Neural progenitor cell (in vitro differentiated cells): ENCODE measurements around the gene LEMD3. TPM values are rescaled to one million over a fixed set of nuclear protein-coding genes. Genes with fewer than 3 reads are reported as not detected.

Experiments
- DNase-seq: peaks from one replicate; pipeline ENCODE4 v3.0.0-alpha.2; 2016; ENCODE audit warnings: low spot score
- H2AFZ ChIP-seq: fragments of 200-600 bp; sonication (generic); replicated peaks from 2 replicates; pipeline ENCODE4 v1.6.1; 2016; ENCODE audit warnings: antibody characterized with exemption
- H3F3A ChIP-seq: fragments of 200-600 bp; sonication (generic); 2 replicates; pipeline ENCODE4 v1.6.1; 2016; ENCODE audit warnings: antibody characterized with exemption, low read depth
- H3K27ac ChIP-seq: fragments of 200-600 bp; sonication (generic); 2 replicates; pipeline ENCODE4 v1.5.1; 2016; ENCODE audit warnings: mild to moderate bottlenecking
- H3K27me3 ChIP-seq: fragments of 200-600 bp; sonication (generic); 2 replicates; pipeline ENCODE4 v1.6.1; 2016; ENCODE audit warnings: mild to moderate bottlenecking, moderate library complexity
- H3K36me3 ChIP-seq: fragments of 200-600 bp; sonication (generic); 2 replicates; pipeline ENCODE4 v1.5.1; 2016
- H3K4me1 ChIP-seq: fragments of 200-600 bp; sonication (generic); 2 replicates; pipeline ENCODE4 v1.6.1; 2016; ENCODE audit warnings: mixed run types
- H3K4me2 ChIP-seq: fragments of 200-600 bp; sonication (generic); 2 replicates; pipeline ENCODE4 v1.6.1; 2016
- H3K4me3 ChIP-seq: fragments of 200-600 bp; sonication (generic); 2 replicates; pipeline ENCODE4 v1.5.1; 2016
- H3K79me2 ChIP-seq: fragments of 200-600 bp; sonication (generic); 2 replicates; pipeline ENCODE4 v1.6.1; 2016; ENCODE audit warnings: low read depth
- H3K9ac ChIP-seq: fragments of 200-600 bp; sonication (generic); 2 replicates; pipeline ENCODE4 v1.6.1; 2016
- H3K9me3 ChIP-seq: fragments of 200-600 bp; sonication (generic); 2 replicates; pipeline ENCODE4 v1.5.1; 2016; ENCODE audit warnings: low read depth
- H4K20me1 ChIP-seq: fragments of 200-600 bp; sonication (generic); 2 replicates; pipeline ENCODE4 v1.6.1; 2016; ENCODE audit warnings: low read depth
- H3K27ac Mint-ChIP-seq: 3 replicates; pipeline ENCODE4 v1.8.0; 2021; ENCODE audit warnings: mixed read lengths
- H3K27me3 Mint-ChIP-seq: 2 replicates; pipeline ENCODE4 v1.8.0; 2022; ENCODE audit warnings: low read depth, mild to moderate bottlenecking, inconsistent platforms, moderate library complexity, mixed read lengths; ENCODE audit not compliant: insufficient read depth
- H3K36me3 Mint-ChIP-seq: 3 replicates; pipeline ENCODE4 v1.8.0; 2021; ENCODE audit warnings: mixed read lengths
- H3K4me1 Mint-ChIP-seq: 3 replicates; pipeline ENCODE4 v1.8.0; 2021; ENCODE audit warnings: mixed read lengths
- H3K4me3 Mint-ChIP-seq: 3 replicates; pipeline ENCODE4 v1.8.0; 2021; ENCODE audit warnings: mild to moderate bottlenecking, moderate library complexity, mixed read lengths
- H3K9me3 Mint-ChIP-seq: 3 replicates; pipeline ENCODE4 v1.8.0; 2020; ENCODE audit warnings: mixed read lengths
- CTCF ChIP-seq: fragments of 200-600 bp; sonication (generic); IDR thresholded peaks from 2 replicates; pipeline ENCODE4 v1.5.1; 2017; ENCODE audit warnings: antibody characterized with exemption, mild to moderate bottlenecking
- EZH2 ChIP-seq: fragments of 200-600 bp; sonication (generic); IDR thresholded peaks from 2 replicates; pipeline ENCODE4 v1.6.1; 2017; ENCODE audit warnings: antibody characterized with exemption, mild to moderate bottlenecking, moderate library complexity
- EZH2phosphoT487 ChIP-seq: fragments of 200-600 bp; sonication (generic); IDR thresholded peaks from 2 replicates; pipeline ENCODE4 v1.6.1; 2017; ENCODE audit warnings: antibody characterized with exemption
- total RNA-seq: library from RNA; depleted of rRNA; stranded (reverse); fragments of >200 nt; gene quantifications from 2 replicates; pipeline ENCODE4 v1.2.3, GENCODE V29; 2015; ENCODE audit warnings: low replicate concordance

Gene LEMD3
- total RNA-seq, 1 donor from 2014 or later: 11.5 TPM

GRCh38 chr12:65196762-65197567, 27.6 kb downstream of the LEMD3 start:
- no peak for DNase-seq

GRCh38 chr12:65199604-65200003, 30.2 kb downstream of the LEMD3 start:
- no peaks in the 10 kb centered on the region for H3K4me1 Mint-ChIP-seq

More at GRCh38 chr12:65196762-65197567, 27.6 kb downstream of the LEMD3 start:
- Mint-ChIP-seq H3K9me3 (peaks cover 8% of the 10 kb centered on the region), H3K4me3 (no peak overlapping the region), H3K36me3 (peaks cover 51% of the 10 kb centered on the region), H3K4me1 (no peaks in the 10 kb centered on the region), H3K27me3 (no peaks in the 10 kb centered on the region), H3K27ac (no peak overlapping the region)
- Histone ChIP-seq H3K4me3 (no peak overlapping the region), H3K4me1 (peaks cover 12% of the 10 kb centered on the region), H3K36me3 (no peaks in the 10 kb centered on the region), H3K79me2 (peaks cover 33% of the 10 kb centered on the region), H2AFZ (no peak overlapping the region), H3K9me3 (no peaks in the 10 kb centered on the region), H3K27ac (no peak overlapping the region), H3K27me3 (no peaks in the 10 kb centered on the region), H3K4me2 (no peak overlapping the region), H3F3A (no peaks in the 10 kb centered on the region), H4K20me1 (no peaks in the 10 kb centered on the region), H3K9ac (no peak overlapping the region)
- no peak for TF ChIP-seq EZH2phosphoT487
- TF ChIP-seq CTCF: no peak
- no peak for TF ChIP-seq EZH2

GRCh38 chr12:65200007-65200665, 30.8 kb downstream of the LEMD3 start:
- no peak overlapping the region for H3K9ac ChIP-seq
- TF ChIP-seq EZH2 (no peak), CTCF (no peak)

More at GRCh38 chr12:65199604-65200003, 30.2 kb downstream of the LEMD3 start:
- no peak overlapping the region for H3K4me3 Mint-ChIP-seq
- DNase-seq: no peak
- Histone ChIP-seq H3K27ac (no peak overlapping the region), H3K4me3 (no peak overlapping the region), H3F3A (no peaks in the 10 kb centered on the region), H3K36me3 (no peaks in the 10 kb centered on the region), H3K9ac (no peak overlapping the region), H3K79me2 (peaks cover 52% of the 10 kb centered on the region), H3K27me3 (no peaks in the 10 kb centered on the region), H3K9me3 (no peaks in the 10 kb centered on the region), H4K20me1 (no peaks in the 10 kb centered on the region), H3K4me1 (peaks cover 12% of the 10 kb centered on the region), H3K4me2 (no peak overlapping the region), H2AFZ (no peak overlapping the region)
- no peak overlapping the region for H3K27ac Mint-ChIP-seq
- no peaks in the 10 kb centered on the region for H3K27me3 Mint-ChIP-seq
- no peak for TF ChIP-seq CTCF
- no peak for TF ChIP-seq EZH2
- TF ChIP-seq EZH2phosphoT487: no peak
- H3K36me3 Mint-ChIP-seq: peaks cover 47% of the 10 kb centered on the region
- H3K9me3 Mint-ChIP-seq: peaks cover 11% of the 10 kb centered on the region

More at GRCh38 chr12:65200007-65200665, 30.8 kb downstream of the LEMD3 start:
- H3F3A ChIP-seq: no peaks in the 10 kb centered on the region
- H3K4me3 Mint-ChIP-seq: no peak overlapping the region
- no peaks in the 10 kb centered on the region for H4K20me1 ChIP-seq
- no peaks in the 10 kb centered on the region for H3K27me3 ChIP-seq
- H3K27me3 Mint-ChIP-seq: no peaks in the 10 kb centered on the region
- no peak overlapping the region for H3K27ac ChIP-seq
- H3K4me3 ChIP-seq: no peak overlapping the region
- peaks cover 48% of the 10 kb centered on the region for H3K79me2 ChIP-seq
- H3K4me1 ChIP-seq: peaks cover 12% of the 10 kb centered on the region
- DNase-seq: no peak
- H3K4me1 Mint-ChIP-seq: no peaks in the 10 kb centered on the region
- no peaks in the 10 kb centered on the region for H3K36me3 ChIP-seq
- peaks cover 11% of the 10 kb centered on the region for H3K9me3 Mint-ChIP-seq
- no peak overlapping the region for H3K27ac Mint-ChIP-seq
- H3K4me2 ChIP-seq: no peak overlapping the region
- no peaks in the 10 kb centered on the region for H3K9me3 ChIP-seq
- peaks cover 44% of the 10 kb centered on the region for H3K36me3 Mint-ChIP-seq
- no peak overlapping the region for H2AFZ ChIP-seq
